Kidney (tissue), 14 donors: ENCODE data around the gene RABL2B. TPM values are rescaled to one million over a fixed set of nuclear protein-coding genes. Genes with fewer than 3 reads are reported as not detected.

Experiments
- DNase-seq, 5 donors: peaks; one replicate each; pipeline ENCODE4 v3.0.0-alpha.2; 2013 to 2020
- FAIRE-seq: peaks from 2 replicates; lab custom pipeline; 2012; peaks lifted over from hg19 to GRCh38; lab: Jason Lieb, UNC
- H3K27ac ChIP-seq, 2 donors: one replicate each; pipeline ENCODE4 v1.7.0; 2013; ENCODE audit warnings: low read depth in 2 of 2, low read length in 2 of 2, inconsistent platforms in 1 of 2
- H3K27me3 ChIP-seq: one replicate; pipeline ENCODE4 v1.7.1; 2013; ENCODE audit warnings: low read length, inconsistent platforms; ENCODE audit not compliant: control insufficient read depth, insufficient read depth
- H3K36me3 ChIP-seq, 3 donors: one replicate each; pipeline versions ENCODE4 v1.7.0 to v1.7.1; 2013; ENCODE audit warnings: low read length in 3 of 3, control low read depth in 1 of 3, inconsistent platforms in 1 of 3; ENCODE audit not compliant: insufficient read depth in 3 of 3, control insufficient read depth in 2 of 3
- H3K4me1 ChIP-seq, 3 donors: one replicate each; pipeline versions ENCODE4 v1.7.0 to v1.7.1; 2013; ENCODE audit warnings: low read length in 3 of 3, inconsistent platforms in 1 of 3, low read depth in 1 of 3; ENCODE audit not compliant: control insufficient read depth in 2 of 3, insufficient read depth in 2 of 3
- H3K4me3 ChIP-seq, 3 donors: one replicate each; pipeline versions ENCODE4 v1.7.0 to v1.8.1; 2013; ENCODE audit warnings: low read length in 3 of 3, control low read depth in 1 of 3, inconsistent platforms in 1 of 3
- H3K9ac ChIP-seq, 3 donors: one replicate each; pipeline versions ENCODE4 v1.7.0 to v1.7.1; 2013; ENCODE audit warnings: low read length in 3 of 3, control low read depth in 1 of 3, inconsistent platforms in 1 of 3
- H3K9me3 ChIP-seq, 3 donors: one replicate each; pipeline versions ENCODE4 v1.7.0 to v1.7.1; 2013; ENCODE audit warnings: low read length in 3 of 3, control low read depth in 1 of 3, inconsistent platforms in 1 of 3; ENCODE audit not compliant: control insufficient read depth in 2 of 3, insufficient read depth in 1 of 3
- intact Hi-C: fragments of 100-400 bp; cut with DNase I; formaldehyde crosslinking; loops from one replicate; pipeline ENCODE4 v1.11.1; 2022
- polyA plus RNA-seq: library from polyadenylated mRNA; stranded (reverse); fragments of 350-450 nt; fragmentation: Illumina TruSeq; extraction: RNeasy Lipid Tissue Mini Kit (QIAGEN cat#74804); gene quantifications from one replicate; pipeline ENCODE4 v1.2.3, GENCODE V29; 2014; ENCODE audit warnings: low read depth, low replicate concordance; ENCODE audit not compliant: insufficient read depth
- total RNA-seq: library from RNA; stranded (reverse); fragmentation: NEBNext Ultra II Directional; extraction: Animal tissue kit (Norgen Biotek cat#: 25700); gene quantifications from one replicate; pipeline ENCODE4 v1.2.1, GENCODE V29; 2021
- TF ChIP-seq, protein P1 (sequence below): IDR thresholded peaks from 3 replicates; pipeline ENCODE4 v1.5.1; 2012; ENCODE audit warnings: mild to moderate bottlenecking, moderate library complexity, borderline replicate concordance; ENCODE audit not compliant: insufficient read depth; ENCODE audit errors: extremely low read depth
- donor health status: control.
- donor health status: control.
- donor health status: control.
- donor health status: control.
- donor health status: control.
- donor health status: DM: yes; HTN: yes; CAD: no.
- donor health status: Normal renal cell carcinoma (clear cell type).

RABL2B gene
- total and polyA plus RNA-seq, 2 donors from 2014 or later = 26.2 to 43.5 TPM

DNA sequence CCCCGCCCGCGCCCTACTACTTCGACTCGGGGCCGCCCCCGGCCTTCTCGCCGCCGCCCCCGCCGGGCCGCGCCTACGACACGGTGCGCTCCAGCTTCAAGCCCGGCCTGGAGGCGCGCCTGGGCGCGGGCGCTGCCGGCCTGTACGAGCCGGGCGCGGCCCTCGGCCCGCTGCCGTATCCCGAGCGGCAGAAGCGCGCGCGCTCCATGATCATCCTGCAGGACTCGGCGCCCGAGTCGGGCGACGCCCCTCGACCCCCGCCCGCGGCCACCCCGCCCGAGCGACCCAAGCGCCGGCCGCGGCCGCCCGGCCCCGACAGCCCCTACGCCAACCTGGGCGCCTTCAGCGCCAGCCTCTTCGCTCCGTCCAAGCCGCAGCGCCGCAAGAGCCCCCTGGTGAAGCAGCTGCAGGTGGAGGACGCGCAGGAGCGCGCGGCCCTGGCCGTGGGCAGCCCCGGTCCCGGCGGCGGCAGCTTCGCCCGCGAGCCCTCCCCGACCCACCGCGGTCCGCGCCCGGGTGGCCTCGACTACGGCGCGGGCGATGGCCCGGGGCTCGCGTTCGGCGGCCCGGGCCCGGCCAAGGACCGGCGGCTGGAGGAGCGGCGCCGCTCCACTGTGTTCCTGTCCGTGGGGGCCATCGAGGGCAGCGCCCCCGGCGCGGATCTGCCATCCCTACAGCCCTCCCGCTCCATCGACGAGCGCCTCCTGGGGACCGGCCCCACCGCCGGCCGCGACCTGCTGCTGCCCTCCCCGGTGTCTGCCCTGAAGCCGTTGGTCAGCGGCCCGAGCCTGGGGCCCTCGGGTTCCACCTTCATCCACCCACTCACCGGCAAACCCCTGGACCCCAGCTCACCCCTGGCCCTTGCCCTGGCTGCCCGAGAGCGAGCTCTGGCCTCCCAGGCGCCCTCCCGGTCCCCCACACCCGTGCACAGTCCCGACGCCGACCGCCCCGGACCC lies 62.9 kb downstream of the RABL2B start:
- Histone ChIP-seq H3K4me3 (no peak overlapping the region), H3K9ac (no peak overlapping the region), H3K27ac (no peak overlapping the region), H3K4me1 (no peaks in the 10 kb centered on the region), H3K9me3 (no peaks in the 10 kb centered on the region), H3K27me3 (no peaks in the 10 kb centered on the region), H3K36me3 (peaks cover 0 to 7% (median 5%) of the 10 kb centered on the region in 3 donors)
- FAIRE-seq (no peak), DNase-seq (peak in 1 of 5 donors; percentile 44)
- intact Hi-C loops = no loop called here
- TF ChIP-seq, protein P1, sequence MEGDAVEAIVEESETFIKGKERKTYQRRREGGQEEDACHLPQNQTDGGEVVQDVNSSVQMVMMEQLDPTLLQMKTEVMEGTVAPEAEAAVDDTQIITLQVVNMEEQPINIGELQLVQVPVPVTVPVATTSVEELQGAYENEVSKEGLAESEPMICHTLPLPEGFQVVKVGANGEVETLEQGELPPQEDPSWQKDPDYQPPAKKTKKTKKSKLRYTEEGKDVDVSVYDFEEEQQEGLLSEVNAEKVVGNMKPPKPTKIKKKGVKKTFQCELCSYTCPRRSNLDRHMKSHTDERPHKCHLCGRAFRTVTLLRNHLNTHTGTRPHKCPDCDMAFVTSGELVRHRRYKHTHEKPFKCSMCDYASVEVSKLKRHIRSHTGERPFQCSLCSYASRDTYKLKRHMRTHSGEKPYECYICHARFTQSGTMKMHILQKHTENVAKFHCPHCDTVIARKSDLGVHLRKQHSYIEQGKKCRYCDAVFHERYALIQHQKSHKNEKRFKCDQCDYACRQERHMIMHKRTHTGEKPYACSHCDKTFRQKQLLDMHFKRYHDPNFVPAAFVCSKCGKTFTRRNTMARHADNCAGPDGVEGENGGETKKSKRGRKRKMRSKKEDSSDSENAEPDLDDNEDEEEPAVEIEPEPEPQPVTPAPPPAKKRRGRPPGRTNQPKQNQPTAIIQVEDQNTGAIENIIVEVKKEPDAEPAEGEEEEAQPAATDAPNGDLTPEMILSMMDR = no peak

DNA sequence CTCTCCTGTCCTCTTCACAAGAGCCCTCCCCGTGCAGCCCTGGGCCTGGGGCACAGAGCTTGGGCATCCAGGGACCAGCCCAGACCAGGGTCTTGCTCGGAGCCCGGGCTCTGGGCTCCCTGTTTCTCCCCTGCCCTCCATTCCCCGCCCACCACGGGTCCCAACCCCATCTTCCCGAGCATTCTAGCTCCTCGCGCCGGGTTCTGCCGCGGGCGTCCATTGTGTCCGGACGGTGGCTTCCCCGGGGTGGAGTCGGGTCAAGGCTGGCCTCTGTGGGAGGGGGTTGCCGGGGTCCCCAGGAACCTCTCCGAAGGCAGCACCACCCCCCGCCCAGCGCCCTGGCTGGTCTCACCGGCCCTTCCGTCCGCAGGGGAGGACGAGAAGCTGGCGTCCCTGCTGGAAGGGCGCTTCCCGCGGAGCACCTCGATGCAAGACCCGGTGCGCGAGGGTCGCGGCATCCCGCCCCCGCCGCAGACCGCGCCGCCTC lies 63.6 kb downstream of the RABL2B start:
- Histone ChIP-seq H3K4me1 (no peaks in the 10 kb centered on the region), H3K36me3 (peaks cover 0 to 6% (median 4%) of the 10 kb centered on the region in 3 donors), H3K9me3 (no peaks in the 10 kb centered on the region), H3K4me3 (no peak overlapping the region), H3K27ac (no peak overlapping the region), H3K27me3 (no peaks in the 10 kb centered on the region), H3K9ac (no peak overlapping the region)
- intact Hi-C loops = no loop called here
- no peak for FAIRE-seq
- DNase-seq = no peak
- TF ChIP-seq, protein P1 = no peak

DNA sequence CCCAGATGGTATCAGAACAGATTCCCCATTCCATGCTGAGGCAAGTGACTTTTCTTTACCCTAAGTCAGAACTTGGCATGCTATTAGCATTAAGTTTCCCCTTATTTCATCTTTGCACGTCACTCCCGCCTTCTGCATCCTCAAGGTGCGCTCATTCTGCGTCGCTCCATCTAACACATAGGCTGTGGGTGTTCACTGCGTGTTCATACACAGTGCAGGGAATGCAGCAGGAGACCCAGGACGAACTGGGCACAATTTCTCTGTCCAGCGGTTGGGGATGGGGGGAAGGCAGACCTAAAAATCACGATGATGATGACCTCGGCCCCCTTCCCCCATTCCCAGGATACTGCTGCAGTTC lies 65.1 kb downstream of the RABL2B start:
- no peak for DNase-seq
- Histone ChIP-seq H3K27me3 (no peaks in the 10 kb centered on the region), H3K4me3 (no peak overlapping the region), H3K36me3 (peaks cover 0 to 5% (median 0%) of the 10 kb centered on the region in 3 donors), H3K9ac (no peak overlapping the region), H3K27ac (no peak overlapping the region), H3K4me1 (no peaks in the 10 kb centered on the region), H3K9me3 (no peaks in the 10 kb centered on the region)
- FAIRE-seq = no peak
- TF ChIP-seq, protein P1 = no peak
- intact Hi-C loops = no loop called here
